Measurements from ENCODE around the gene CEACAM18.
"Not testable (repeated sequence)": the region's sequence is repeated elsewhere in the genome, so short reads cannot be mapped to it uniquely, and the experiment has no call there.

The CEACAM18 gene

DNA sequence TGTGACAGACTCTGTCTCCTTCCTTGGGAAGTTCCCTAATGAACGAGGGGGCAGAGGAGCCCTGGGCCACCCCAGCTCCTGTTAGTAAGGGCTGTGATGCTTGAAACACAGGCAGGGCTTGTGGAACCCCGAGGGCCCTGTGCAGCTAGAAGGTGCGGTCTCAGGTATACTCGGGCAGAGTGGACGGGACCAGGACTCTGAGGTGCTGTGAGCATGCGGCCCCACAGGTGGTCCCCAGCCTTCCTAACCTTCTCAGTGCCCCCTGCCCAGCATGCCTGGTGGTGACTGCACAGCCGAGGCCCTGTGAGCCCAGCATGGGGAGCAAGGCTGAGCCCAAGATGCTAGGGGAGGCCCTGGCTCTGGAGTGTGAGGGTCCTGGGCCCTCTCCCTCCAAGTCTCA is 16.1 kb upstream of the CEACAM18 start:
- DNase-seq = no peak

DNA sequence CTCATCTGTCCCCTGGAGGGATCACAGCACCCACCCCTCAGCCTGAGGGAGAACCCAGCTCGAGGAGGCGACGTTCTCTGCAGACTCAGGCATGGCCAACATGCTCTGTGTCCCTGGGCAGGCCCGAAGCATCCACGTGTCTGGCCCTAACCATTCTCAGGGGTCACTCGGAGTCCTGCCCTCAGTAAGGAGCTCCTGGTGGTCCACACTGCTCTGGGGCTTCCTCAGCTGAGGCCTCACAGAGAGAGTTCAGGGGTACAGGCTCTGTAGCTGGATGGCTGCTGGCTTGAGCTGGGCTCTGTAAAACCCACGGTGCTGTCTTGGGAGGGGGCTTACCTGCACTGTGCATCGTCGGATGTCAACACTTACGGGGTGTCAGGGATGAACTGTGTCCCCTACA is 15.7 kb upstream of the CEACAM18 start:
- DNase-seq = no peak

DNA sequence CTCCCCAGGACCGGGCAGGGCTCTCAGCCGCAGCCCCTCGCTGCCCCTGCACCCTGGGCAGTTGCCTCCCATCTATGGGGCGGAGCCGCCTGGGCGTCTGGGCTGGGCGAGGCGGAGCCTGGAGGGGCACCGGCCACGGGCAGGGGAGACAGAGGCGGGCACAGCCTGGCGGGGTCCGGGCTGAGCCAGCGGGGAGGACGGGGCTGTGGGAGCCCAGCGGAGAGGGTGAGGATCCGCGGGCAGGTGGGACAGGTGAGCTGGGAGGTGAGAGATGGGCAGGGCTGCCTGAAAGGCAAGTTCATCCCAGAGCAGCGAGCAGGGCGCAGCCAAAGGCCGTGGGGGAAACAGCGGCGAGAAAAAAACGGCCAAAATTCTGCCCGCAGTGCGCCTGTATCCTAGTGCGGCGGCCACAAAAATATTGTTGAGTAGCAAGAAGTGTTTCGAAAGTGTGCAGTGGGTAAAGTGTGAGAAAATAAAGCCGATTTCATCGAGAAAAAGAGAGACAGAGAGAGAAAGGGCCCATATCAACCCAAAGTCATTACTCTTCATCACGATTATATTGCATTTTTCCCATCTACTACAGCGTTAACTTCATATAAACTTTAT is 14.3 kb upstream of the CEACAM18 start:
- DNase-seq = not testable (repeated sequence)

DNA sequence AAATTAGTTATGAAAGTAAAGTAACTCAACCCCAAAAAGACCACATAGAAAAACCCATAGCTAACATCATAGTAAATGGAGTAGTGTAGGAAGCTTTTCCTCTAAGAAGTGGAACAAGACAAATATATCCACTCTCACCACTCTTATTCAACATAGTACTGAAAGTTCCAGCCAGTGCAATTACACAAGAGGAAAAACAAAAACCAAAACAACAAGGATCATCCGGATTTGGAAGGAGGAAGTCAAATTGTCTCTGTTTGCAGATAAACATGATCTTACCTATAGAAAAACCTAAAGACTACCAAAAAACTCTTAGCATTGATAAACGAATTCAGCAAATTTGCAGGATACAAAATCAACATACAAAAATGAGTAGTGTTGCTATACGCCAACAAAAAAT is 11.6 kb upstream of the CEACAM18 start:
- no peak for DNase-seq

DNA sequence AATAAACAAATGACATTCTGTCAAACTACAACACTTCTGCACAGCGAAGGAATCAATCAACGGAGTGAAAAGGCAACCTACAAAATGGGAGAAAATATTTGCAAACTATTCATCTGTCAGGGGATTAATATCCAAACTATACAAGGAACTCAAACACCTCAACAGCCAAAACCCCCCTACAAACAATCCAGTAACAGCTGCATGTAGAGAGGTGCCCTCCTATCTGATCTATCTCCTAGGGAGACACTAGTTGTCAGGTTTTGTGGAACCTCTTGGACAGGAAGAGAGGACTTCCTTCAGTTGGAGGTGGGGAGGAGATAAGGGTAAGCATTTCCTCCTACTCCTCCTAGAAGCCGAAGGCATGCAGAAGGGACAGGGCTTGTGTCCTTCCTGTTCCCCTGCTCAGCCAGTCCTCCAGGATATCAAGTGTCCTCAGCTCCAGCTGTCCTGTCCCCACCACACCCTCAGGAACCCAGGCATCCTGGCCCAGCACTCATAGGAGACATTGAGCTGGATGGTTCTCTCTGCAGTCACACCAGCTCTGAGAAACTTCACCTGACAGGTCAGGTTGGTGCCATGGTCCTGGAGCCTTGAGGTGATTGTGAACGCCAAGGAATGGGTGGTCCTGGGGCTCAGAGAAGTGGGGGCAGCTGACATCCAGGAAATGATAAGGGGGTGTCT is 10.3 kb upstream of the CEACAM18 start:
- peak; percentile 17 for DNase-seq

DNA sequence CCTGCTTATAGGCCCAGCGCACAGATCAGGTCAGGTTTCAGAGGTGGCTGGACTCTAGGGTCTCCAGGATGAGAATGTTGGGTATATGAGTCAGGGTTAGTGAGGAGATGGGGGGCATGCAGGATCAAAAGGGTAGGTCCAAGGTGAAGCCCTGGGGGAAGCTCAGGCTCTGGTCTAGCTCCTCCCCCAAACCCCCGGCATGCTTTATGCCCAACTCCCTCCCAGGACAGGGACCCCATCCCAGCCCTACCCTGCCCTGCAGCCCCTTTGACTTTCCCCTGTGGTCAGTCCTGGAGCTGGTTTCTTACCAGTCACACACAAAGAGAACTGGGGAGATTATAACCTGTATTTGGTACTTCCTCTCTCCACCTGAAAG is 9.8 kb upstream of the CEACAM18 start:
- DNase-seq = no peak

DNA sequence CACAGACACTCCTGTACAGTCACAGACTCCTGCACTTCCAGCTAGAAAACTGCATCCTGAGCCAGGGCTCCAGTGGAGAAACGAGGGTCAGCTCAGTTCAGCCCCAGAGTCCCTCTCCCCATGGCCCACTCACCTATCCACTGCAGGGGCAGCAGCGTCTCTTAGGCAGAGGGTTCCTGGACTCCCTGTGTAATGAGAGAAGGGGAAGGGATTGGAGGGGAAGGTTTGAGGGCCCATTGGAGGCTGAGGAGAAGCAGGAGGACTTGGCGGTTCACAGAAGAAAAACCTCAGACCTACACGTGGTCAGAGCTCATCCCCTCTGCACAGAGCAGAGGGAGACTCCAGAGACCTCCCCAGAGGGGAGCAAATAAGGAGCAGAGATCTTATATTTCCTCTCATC is 9.2 kb upstream of the CEACAM18 start:
- DNase-seq = peak; percentile 20

- DNase-seq = peak; percentile 4
Measured at GRCh38 chr19:51469629-51470028, 8.7 kb upstream of the CEACAM18 start.

DNA sequence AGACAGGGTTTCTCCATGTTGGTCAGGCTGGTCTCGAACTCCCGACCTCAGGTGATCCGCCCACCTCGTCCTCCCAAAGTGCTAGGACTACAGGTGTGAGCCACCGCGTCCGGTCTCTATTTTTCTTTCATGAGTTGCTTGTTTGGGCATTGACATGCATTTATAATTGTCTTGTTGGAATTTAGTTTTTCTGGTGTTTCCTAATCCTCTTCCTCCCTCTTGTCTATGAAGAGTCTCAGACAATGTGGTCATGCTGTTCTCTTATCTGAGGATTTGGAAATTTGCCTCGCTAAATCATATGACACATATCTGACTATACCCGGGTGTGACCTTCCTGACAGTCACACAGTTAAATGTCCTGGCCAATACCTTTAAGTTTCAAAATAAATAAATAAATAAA is 7.4 kb upstream of the CEACAM18 start:
- DNase-seq = no peak

GRCh38 chr19:51471527-51471926 is 6.8 kb upstream of the CEACAM18 start:
- no peak for DNase-seq

DNA sequence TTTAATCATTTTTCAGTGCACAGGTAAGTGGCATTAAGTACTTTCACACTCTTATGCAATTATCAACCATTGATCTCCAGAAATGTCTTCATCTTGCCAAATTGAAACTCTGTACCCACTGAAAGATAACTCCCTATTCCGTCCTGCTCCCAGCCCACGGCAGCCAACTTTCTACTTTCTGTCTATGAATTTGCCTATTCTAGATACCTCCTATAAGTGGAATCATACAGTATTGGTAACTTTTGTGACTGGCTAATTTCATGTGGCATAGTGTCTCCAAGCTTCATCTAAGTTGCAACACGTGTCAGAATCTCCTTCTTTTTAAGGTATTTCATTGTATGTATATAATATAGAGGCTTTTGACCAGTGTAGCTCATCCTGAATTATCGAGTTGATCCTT is 5.7 kb upstream of the CEACAM18 start:
- no peak for DNase-seq

DNA sequence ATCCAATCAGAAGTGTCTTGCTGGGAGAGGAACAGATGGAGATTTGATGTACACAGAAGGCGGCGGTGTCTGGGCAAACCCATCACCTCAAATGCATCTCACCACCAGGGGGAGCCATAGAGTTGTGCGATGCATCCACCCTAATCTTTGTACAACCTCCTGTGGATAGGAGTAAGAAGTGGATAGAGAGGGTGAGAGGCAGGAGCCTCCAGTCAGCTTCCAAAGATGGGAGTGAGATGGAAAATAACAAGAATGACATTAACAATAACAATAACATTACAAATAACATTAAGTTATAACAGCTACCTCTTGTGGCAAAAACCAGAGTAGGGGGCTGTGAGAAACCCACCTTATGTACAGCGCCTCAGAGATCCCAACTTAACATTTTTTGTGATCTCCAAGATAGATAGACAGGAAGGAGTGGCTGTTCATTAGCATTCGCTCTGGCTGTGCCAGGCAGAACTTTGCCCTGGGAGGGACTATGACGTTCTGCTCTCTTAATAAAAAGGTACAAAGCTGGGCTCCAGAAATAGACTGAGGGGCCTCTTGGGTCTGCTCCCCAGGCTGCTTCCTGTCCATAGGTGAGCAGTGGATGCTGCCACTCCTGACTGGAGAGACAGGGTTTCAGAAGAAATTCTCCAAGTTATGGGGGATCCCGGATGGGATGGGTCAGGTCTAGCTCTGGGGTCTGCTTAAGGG is 5.2 kb upstream of the CEACAM18 start:
- DNase-seq = peak; percentile 98

DNA sequence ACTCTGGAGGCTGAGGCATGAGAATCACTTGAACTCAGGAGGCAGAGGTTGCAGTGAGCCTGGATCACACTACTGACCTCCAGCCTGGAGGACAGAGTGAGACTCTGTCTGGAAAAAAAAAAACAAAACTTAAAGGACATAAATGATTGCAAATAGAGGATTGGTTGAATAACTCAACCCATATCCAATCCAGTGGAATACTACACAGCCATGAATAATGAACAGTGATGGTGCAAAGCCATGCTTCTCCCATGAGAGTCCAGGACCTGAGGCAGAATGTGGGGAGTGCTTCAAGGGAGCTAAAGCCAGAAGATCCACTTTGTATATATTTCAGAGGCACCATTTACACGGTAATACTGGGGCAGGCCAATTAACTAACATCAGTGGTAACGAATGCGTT is 2.2 kb upstream of the CEACAM18 start:
- DNase-seq = no peak

- DNase-seq = no peak
Measured at GRCh38 chr19:51477344-51477743, 995 bp upstream of the CEACAM18 start.

GRCh38 chr19:51479531-51480331 is 1.4 kb downstream of the CEACAM18 start:
- peak; percentile 46 for DNase-seq

DNA sequence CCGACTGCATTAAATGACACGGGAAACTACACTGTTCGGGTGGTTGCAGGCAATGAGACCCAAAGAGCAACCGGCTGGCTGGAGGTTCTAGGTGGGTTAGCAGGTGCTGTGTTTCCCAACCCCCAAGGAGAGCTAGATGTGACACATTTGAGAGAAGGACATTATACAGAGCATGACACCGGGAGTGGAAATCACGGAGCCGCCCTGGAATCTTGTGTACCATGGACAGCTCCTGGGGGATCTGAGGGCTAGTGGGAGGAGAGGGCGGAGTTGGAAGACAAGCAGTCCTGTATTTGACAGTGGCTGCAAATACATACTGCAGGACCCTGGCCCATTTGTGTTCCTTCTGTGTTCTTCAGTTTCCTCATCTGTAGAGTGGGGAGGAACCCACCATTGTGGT is 2.3 kb downstream of the CEACAM18 start:
- peak; percentile 52 for DNase-seq

- DNase-seq = peak; percentile 16
Measured at GRCh38 chr19:51485960-51486660, 7.8 kb downstream of the CEACAM18 start.

- no peak for DNase-seq
Measured at GRCh38 chr19:51488491-51488890, 10.2 kb downstream of the CEACAM18 start.

DNA sequence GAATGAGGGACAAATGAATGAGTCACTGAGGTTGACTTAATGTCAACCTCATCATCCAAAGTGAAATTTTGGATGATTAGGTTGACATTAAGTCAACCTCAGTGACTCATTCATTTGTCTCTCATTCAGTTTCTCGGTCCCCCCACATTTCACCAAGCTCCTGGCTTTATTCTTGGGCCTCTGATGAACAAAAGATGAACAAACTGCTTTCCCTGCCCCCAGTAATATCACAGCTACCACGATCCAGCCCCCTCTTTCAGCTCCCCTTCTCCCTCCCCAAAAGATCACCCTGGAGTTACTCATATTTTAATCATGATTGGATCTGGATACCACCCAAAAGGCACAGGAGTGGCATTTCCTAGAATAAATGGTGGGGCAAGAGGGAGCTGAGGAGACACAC is 10.8 kb downstream of the CEACAM18 start:
- peak; percentile 48 for DNase-seq

DNA sequence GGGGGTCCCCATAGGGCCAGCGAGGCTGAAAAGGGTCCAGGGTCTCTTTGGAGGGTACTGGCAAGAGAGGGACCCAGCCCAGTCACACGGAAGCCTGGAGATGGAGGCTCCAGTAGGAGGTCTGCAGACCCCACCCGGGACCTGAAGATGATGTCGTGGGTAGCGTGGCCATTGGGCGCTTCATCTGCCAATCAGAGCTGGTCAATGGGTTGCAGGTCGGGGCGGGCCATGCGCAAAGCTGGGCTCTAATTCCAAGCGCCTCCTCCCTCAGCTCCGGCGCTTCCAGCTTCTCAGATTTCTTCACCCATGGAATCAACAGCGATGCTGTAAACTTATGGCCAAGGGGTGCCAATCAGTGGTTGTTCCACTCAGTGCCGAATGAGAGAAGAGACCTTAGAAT is 12.3 kb downstream of the CEACAM18 start:
- DNase-seq = peak; percentile 12

DNA sequence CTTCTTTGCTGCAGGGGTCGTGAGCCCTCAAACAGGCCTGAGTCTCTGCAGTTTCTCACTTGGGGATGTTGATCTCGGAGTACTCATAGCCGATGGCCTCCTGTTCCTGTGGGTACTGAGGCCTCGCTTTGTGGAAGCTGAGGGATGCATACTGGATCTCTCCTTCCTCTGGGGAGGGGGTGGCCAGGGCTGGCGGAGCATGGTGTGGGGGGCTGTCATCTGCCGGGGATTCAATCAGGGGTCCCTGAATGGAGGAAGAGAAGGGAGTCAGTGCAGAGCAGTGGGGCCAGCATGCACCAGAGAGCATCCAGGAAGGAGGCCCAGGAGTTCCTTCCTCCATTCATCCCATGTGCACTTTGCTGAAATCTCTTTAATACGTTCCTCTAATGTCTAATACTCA is 13.2 kb downstream of the CEACAM18 start:
- no peak for DNase-seq

- DNase-seq = peak; percentile 12
Measured at GRCh38 chr19:51493776-51494175, 15.4 kb downstream of the CEACAM18 start.

- peak; percentile 20 for DNase-seq
Measured at GRCh38 chr19:51497666-51498065, 19.3 kb downstream of the CEACAM18 start.

All from stimulated activated CD8-positive, alpha-beta memory T cell treated with anti-CD3 and anti-CD28 coated beads, Interleukin-4, amount 100 ng/mL, for 48 hours (primary cell).